Measurements from ENCODE around the gene IL1RAPL1. TPM values are rescaled to one million over a fixed set of nuclear protein-coding genes. Genes with fewer than 3 reads are reported as not detected.

IL1RAPL1 gene
- total RNA-seq, 5 donors from 2014 or later (not counting 1 experiment from before 2014, with no cell fraction given), result not detected

DNA sequence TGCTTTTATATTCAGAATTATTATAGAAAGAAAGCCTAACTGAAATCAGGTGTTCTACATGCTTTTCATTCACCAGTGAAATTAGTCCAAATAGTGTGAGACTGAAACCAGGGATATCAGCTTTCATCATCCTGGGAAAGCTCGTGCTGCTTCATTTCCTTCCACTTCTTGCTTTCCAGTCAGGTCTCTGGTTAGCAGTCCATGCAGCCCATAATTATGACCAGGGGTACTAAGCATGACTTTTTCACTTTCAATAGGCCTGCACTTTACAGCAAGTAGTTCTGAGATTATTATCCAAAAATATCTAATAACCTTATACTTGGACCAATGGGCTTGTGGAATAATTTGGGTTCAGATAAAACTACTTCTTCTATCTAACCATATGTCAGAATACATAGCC is 954.9 kb downstream of the IL1RAPL1 start:
- ChIA-PET CTCF (no interaction called here), POLR2A (no interaction called here)
- no peaks in the 10 kb centered on the region for H3K36me3 ChIP-seq (ENCODE audit: control insufficient read depth in 2 of 2, extremely low read depth in 1 of 2, insufficient read depth in 1 of 2, low read length in 1 of 2)
- H3K9me3 ChIP-seq, result no peaks in the 10 kb centered on the region
- no peaks in the 10 kb centered on the region for H3K27me3 ChIP-seq (replicated peaks in 1 of 2; ENCODE audit: control insufficient read depth in 2 of 2, extremely low read depth in 1 of 2, insufficient read depth in 2 of 2, low read length in 1 of 2)
- DNase-seq (no peak), ATAC-seq (replicated peaks in 1 of 4) (no peak)
- Mint-ChIP-seq H3K9me3 (peaks cover 0 to 3% (median 0%) of the 10 kb centered on the region in 3 donors), H3K4me3 (no peak overlapping the region), H3K27me3 (no peaks in the 10 kb centered on the region), H3K4me1 (no peaks in the 10 kb centered on the region), H3K36me3 (no peaks in the 10 kb centered on the region), H3K27ac (no peak overlapping the region)
- H3K4me3 ChIP-seq (ENCODE audit: control insufficient read depth in 1 of 2, extremely low read depth in 1 of 2, low read length in 1 of 2), result no peak overlapping the region
- H3K27ac ChIP-seq (ENCODE audit: low read length), result no peak overlapping the region
- H3K4me1 ChIP-seq (ENCODE audit: control insufficient read depth in 1 of 2, extremely low read depth in 1 of 2, insufficient read depth in 2 of 2, low read length in 2 of 2), result no peaks in the 10 kb centered on the region
- WGBS (ENCODE audit: insufficient coverage), result no CpG with 5 or more reads among the region's 1 CpG

DNA sequence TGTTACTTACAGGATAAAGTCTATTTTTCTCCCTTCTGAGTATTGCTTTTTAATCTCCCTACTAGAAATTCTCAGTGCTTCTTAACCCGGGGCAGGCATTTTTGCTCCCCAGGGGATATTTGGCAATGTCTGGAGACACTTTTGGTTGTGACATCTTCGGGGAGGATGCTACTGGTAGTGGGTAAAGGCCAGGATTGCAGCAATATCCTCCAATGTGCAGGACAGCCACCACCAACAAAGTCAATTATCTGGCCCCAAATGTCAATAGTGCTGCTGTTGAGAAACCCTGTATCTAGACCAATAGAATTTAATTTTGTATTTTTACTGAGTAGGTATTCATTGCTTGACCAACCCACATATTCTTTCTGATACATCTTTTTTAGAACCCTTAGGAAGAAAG is 958.6 kb downstream of the IL1RAPL1 start:
- DNase-seq, result no peak
- Histone ChIP-seq H3K4me1 (ENCODE audit: control insufficient read depth in 1 of 2, extremely low read depth in 1 of 2, insufficient read depth in 2 of 2, low read length in 2 of 2) (no peaks in the 10 kb centered on the region), H3K9me3 (no peaks in the 10 kb centered on the region), H3K36me3 (ENCODE audit: control insufficient read depth in 2 of 2, extremely low read depth in 1 of 2, insufficient read depth in 1 of 2, low read length in 1 of 2) (no peaks in the 10 kb centered on the region), H3K4me3 (ENCODE audit: control insufficient read depth in 1 of 2, extremely low read depth in 1 of 2, low read length in 1 of 2) (no peak overlapping the region), H3K27me3 (replicated peaks in 1 of 2; ENCODE audit: control insufficient read depth in 2 of 2, extremely low read depth in 1 of 2, insufficient read depth in 2 of 2, low read length in 1 of 2) (no peaks in the 10 kb centered on the region), H3K27ac (ENCODE audit: low read length) (no peak overlapping the region)
- no peaks in the 10 kb centered on the region for H3K27me3 Mint-ChIP-seq
- no CpG with 5 or more reads among the region's 2 CpGs for WGBS (ENCODE audit: insufficient coverage)
- ChIA-PET CTCF (no interaction called here), POLR2A (no interaction called here)
- H3K4me1 Mint-ChIP-seq, result no peaks in the 10 kb centered on the region
- no peak overlapping the region for H3K27ac Mint-ChIP-seq
- no peaks in the 10 kb centered on the region for H3K36me3 Mint-ChIP-seq
- peaks cover 0 to 4% (median 0%) of the 10 kb centered on the region in 3 donors for H3K9me3 Mint-ChIP-seq
- H3K4me3 Mint-ChIP-seq, result no peak overlapping the region
- ATAC-seq (replicated peaks in 1 of 4), result no peak

DNA sequence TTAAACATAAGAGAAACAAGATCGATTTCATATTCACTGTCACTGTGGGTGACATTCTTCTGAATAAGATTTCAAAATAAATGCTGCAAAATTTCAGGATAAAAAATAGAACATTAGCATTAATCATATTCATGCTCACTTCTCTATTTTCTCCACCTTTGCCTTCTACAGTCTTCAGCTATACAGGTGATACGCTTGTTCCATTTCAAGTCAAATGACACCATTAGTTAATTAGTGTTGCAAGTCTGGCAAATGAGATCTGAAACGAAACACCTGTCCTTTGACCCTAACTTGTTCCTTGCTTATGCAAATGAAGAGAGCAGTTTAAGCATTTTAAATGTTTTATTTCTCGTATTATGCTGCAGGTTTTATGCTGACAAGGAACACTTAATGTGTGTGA is 960.6 kb downstream of the IL1RAPL1 start:
- no peaks in the 10 kb centered on the region for H3K36me3 ChIP-seq (ENCODE audit: control insufficient read depth in 2 of 2, extremely low read depth in 1 of 2, insufficient read depth in 1 of 2, low read length in 1 of 2)
- H3K4me1 Mint-ChIP-seq, result no peaks in the 10 kb centered on the region
- no peak for DNase-seq
- ChIA-PET CTCF (no interaction called here), POLR2A (no interaction called here)
- no peaks in the 10 kb centered on the region for H3K27me3 ChIP-seq (replicated peaks in 1 of 2; ENCODE audit: control insufficient read depth in 2 of 2, extremely low read depth in 1 of 2, insufficient read depth in 2 of 2, low read length in 1 of 2)
- no peak overlapping the region for H3K4me3 Mint-ChIP-seq
- H3K36me3 Mint-ChIP-seq, result no peaks in the 10 kb centered on the region
- WGBS (ENCODE audit: insufficient coverage), result no CpG with 5 or more reads among the region's 4 CpGs
- no peak overlapping the region for H3K4me3 ChIP-seq (ENCODE audit: control insufficient read depth in 1 of 2, extremely low read depth in 1 of 2, low read length in 1 of 2)
- peaks cover 0 to 4% (median 0%) of the 10 kb centered on the region in 3 donors for H3K9me3 Mint-ChIP-seq
- no peaks in the 10 kb centered on the region for H3K9me3 ChIP-seq
- no peak for ATAC-seq (replicated peaks in 1 of 4)
- no peaks in the 10 kb centered on the region for H3K27me3 Mint-ChIP-seq
- no peaks in the 10 kb centered on the region for H3K4me1 ChIP-seq (ENCODE audit: control insufficient read depth in 1 of 2, extremely low read depth in 1 of 2, insufficient read depth in 2 of 2, low read length in 2 of 2)
- H3K27ac Mint-ChIP-seq, result no peak overlapping the region
- no peak overlapping the region for H3K27ac ChIP-seq (ENCODE audit: low read length)

GRCh38 chrX:29553542-29553941 is 966.3 kb downstream of the IL1RAPL1 start:
- Histone ChIP-seq H3K36me3 (ENCODE audit: control insufficient read depth in 2 of 2, extremely low read depth in 1 of 2, insufficient read depth in 1 of 2, low read length in 1 of 2) (no peaks in the 10 kb centered on the region), H3K4me1 (ENCODE audit: control insufficient read depth in 1 of 2, extremely low read depth in 1 of 2, insufficient read depth in 2 of 2, low read length in 2 of 2) (no peaks in the 10 kb centered on the region), H3K4me3 (ENCODE audit: control insufficient read depth in 1 of 2, extremely low read depth in 1 of 2, low read length in 1 of 2) (no peak overlapping the region), H3K9me3 (no peaks in the 10 kb centered on the region), H3K27me3 (replicated peaks in 1 of 2; ENCODE audit: control insufficient read depth in 2 of 2, extremely low read depth in 1 of 2, insufficient read depth in 2 of 2, low read length in 1 of 2) (no peaks in the 10 kb centered on the region), H3K27ac (ENCODE audit: low read length) (no peak overlapping the region)
- ChIA-PET POLR2A (no interaction called here), CTCF (no interaction called here)
- no peak overlapping the region for H3K4me3 Mint-ChIP-seq
- H3K27me3 Mint-ChIP-seq, result no peaks in the 10 kb centered on the region
- H3K27ac Mint-ChIP-seq, result no peak overlapping the region
- peaks cover 4 to 9% (median 6%) of the 10 kb centered on the region in 3 donors for H3K9me3 Mint-ChIP-seq
- no peaks in the 10 kb centered on the region for H3K4me1 Mint-ChIP-seq
- WGBS (ENCODE audit: insufficient coverage), result no CpG with 5 or more reads among the region's 1 CpG
- DNase-seq (no peak), ATAC-seq (replicated peaks in 1 of 4) (no peak)
- H3K36me3 Mint-ChIP-seq, result no peaks in the 10 kb centered on the region

- no peak for DNase-seq
- H3K9me3 ChIP-seq, result peaks cover 3% of the 10 kb centered on the region
- H3K27me3 ChIP-seq (replicated peaks in 1 of 2; ENCODE audit: control insufficient read depth in 2 of 2, extremely low read depth in 1 of 2, insufficient read depth in 2 of 2, low read length in 1 of 2), result no peaks in the 10 kb centered on the region
- WGBS (ENCODE audit: insufficient coverage), result no CpG with 5 or more reads among the region's 1 CpG
- ChIA-PET POLR2A (no interaction called here), CTCF (no interaction called here)
- no peaks in the 10 kb centered on the region for H3K4me1 ChIP-seq (ENCODE audit: control insufficient read depth in 1 of 2, extremely low read depth in 1 of 2, insufficient read depth in 2 of 2, low read length in 2 of 2)
- ATAC-seq (replicated peaks in 1 of 4), result no peak
- Mint-ChIP-seq H3K4me1 (no peaks in the 10 kb centered on the region), H3K4me3 (no peak overlapping the region), H3K36me3 (no peaks in the 10 kb centered on the region), H3K27ac (no peak overlapping the region), H3K9me3 (peaks cover 8 to 21% (median 13%) of the 10 kb centered on the region in 3 donors), H3K27me3 (no peaks in the 10 kb centered on the region)
- no peak overlapping the region for H3K27ac ChIP-seq (ENCODE audit: low read length)
- no peaks in the 10 kb centered on the region for H3K36me3 ChIP-seq (ENCODE audit: control insufficient read depth in 2 of 2, extremely low read depth in 1 of 2, insufficient read depth in 1 of 2, low read length in 1 of 2)
- no peak overlapping the region for H3K4me3 ChIP-seq (ENCODE audit: control insufficient read depth in 1 of 2, extremely low read depth in 1 of 2, low read length in 1 of 2)
Measured at GRCh38 chrX:29555465-29556091, 968.3 kb downstream of the IL1RAPL1 start.

DNA sequence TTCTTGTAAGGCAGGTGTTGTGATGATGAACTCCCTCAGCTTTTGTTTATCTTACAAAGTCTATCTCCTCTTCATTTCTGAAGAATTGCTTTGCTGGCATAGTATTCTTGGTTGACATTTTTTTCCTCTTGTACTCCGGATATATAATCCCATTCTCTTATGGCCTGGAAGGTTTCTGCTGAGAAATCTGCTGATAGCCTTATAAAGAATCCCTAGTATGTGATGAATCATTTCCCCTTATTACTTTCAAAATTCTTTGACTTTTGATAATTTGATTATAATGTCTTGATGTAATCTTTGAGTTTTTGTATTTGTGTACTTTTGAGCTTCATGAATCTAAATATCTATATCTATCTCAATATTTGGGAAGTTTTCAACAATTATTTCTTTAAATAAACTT is 972.8 kb downstream of the IL1RAPL1 start:
- WGBS (ENCODE audit: insufficient coverage), result no CpG with 5 or more reads among the region's 1 CpG
- Mint-ChIP-seq H3K36me3 (no peaks in the 10 kb centered on the region), H3K27me3 (no peaks in the 10 kb centered on the region), H3K4me1 (no peaks in the 10 kb centered on the region), H3K27ac (no peak overlapping the region), H3K9me3 (peaks cover 7 to 30% (median 12%) of the 10 kb centered on the region in 3 donors), H3K4me3 (no peak overlapping the region)
- H3K36me3 ChIP-seq (ENCODE audit: control insufficient read depth in 2 of 2, extremely low read depth in 1 of 2, insufficient read depth in 1 of 2, low read length in 1 of 2), result no peaks in the 10 kb centered on the region
- no peak overlapping the region for H3K4me3 ChIP-seq (ENCODE audit: control insufficient read depth in 1 of 2, extremely low read depth in 1 of 2, low read length in 1 of 2)
- H3K4me1 ChIP-seq (ENCODE audit: control insufficient read depth in 1 of 2, extremely low read depth in 1 of 2, insufficient read depth in 2 of 2, low read length in 2 of 2), result no peaks in the 10 kb centered on the region
- no peak overlapping the region for H3K27ac ChIP-seq (ENCODE audit: low read length)
- no peaks in the 10 kb centered on the region for H3K27me3 ChIP-seq (replicated peaks in 1 of 2; ENCODE audit: control insufficient read depth in 2 of 2, extremely low read depth in 1 of 2, insufficient read depth in 2 of 2, low read length in 1 of 2)
- CTCF ChIA-PET, result no interaction called here
- DNase-seq (no peak), ATAC-seq (replicated peaks in 1 of 4) (no peak)
- peaks cover 3% of the 10 kb centered on the region for H3K9me3 ChIP-seq
- POLR2A ChIA-PET, result no interaction called here

GRCh38 chrX:29561417-29561816 is 974.2 kb downstream of the IL1RAPL1 start:
- POLR2A ChIA-PET, result no interaction called here
- H3K36me3 Mint-ChIP-seq, result no peaks in the 10 kb centered on the region
- no peak overlapping the region for H3K27ac ChIP-seq (ENCODE audit: low read length)
- no peaks in the 10 kb centered on the region for H3K27me3 ChIP-seq (replicated peaks in 1 of 2; ENCODE audit: control insufficient read depth in 2 of 2, extremely low read depth in 1 of 2, insufficient read depth in 2 of 2, low read length in 1 of 2)
- H3K4me3 ChIP-seq (ENCODE audit: control insufficient read depth in 1 of 2, extremely low read depth in 1 of 2, low read length in 1 of 2), result no peak overlapping the region
- ATAC-seq (replicated peaks in 1 of 4) (no peak), DNase-seq (no peak)
- H3K4me1 Mint-ChIP-seq, result no peaks in the 10 kb centered on the region
- H3K9me3 Mint-ChIP-seq, result peaks cover 7 to 27% (median 12%) of the 10 kb centered on the region in 3 donors
- H3K27ac Mint-ChIP-seq, result no peak overlapping the region
- no peaks in the 10 kb centered on the region for H3K36me3 ChIP-seq (ENCODE audit: control insufficient read depth in 2 of 2, extremely low read depth in 1 of 2, insufficient read depth in 1 of 2, low read length in 1 of 2)
- CTCF ChIA-PET, result no interaction called here
- H3K4me1 ChIP-seq (ENCODE audit: control insufficient read depth in 1 of 2, extremely low read depth in 1 of 2, insufficient read depth in 2 of 2, low read length in 2 of 2), result no peaks in the 10 kb centered on the region
- WGBS (ENCODE audit: insufficient coverage), result no CpG with 5 or more reads among the region's 3 CpGs
- H3K9me3 ChIP-seq, result peaks cover 3% of the 10 kb centered on the region
- H3K4me3 Mint-ChIP-seq, result no peak overlapping the region
- H3K27me3 Mint-ChIP-seq, result no peaks in the 10 kb centered on the region

Data from T-cell (primary cell).